HepG2 (cell line): ENCODE measurements around the gene ACACB. TPM values are rescaled to one million over a fixed set of nuclear protein-coding genes. Genes with fewer than 3 reads are reported as not detected.

Experiments used
- DNMT1 ChIP-seq: sonication (generic); formaldehyde crosslinking; IDR thresholded peaks from 2 replicates; pipeline ENCODE4 v1.5.1; 2020; ENCODE audit warnings: mild to moderate bottlenecking, missing genetic modification reagents
- EED ChIP-seq: sonication (generic); formaldehyde crosslinking; IDR thresholded peaks from 2 replicates; pipeline ENCODE4 v1.5.0; 2020; ENCODE audit warnings: mild to moderate bottlenecking, missing genetic modification reagents
- HHEX ChIP-seq: IDR thresholded peaks from 2 replicates; pipeline ENCODE4 v1.6.1; 2016; ENCODE audit warnings: control low read depth
- HNF4A ChIP-seq: sonication (generic); formaldehyde crosslinking; IDR thresholded peaks from 2 replicates; pipeline ENCODE4 v1.4.0; 2020; ENCODE audit warnings: missing genetic modification reagents
- KDM2A ChIP-seq: sonication (generic); formaldehyde crosslinking; IDR thresholded peaks from 2 replicates; pipeline ENCODE4 v1.4.0; 2020; ENCODE audit warnings: low read depth, missing genetic modification reagents, borderline replicate concordance
- LCORL ChIP-seq, 2 experiments: fragments of 450-650 bp in 1 of 2; sonication (generic) in 1 of 2; formaldehyde crosslinking in 1 of 2; IDR thresholded peaks; 2 replicates each; pipeline versions ENCODE4 v1.5.0 to v1.6.1; 2017 to 2020; ENCODE audit warnings: antibody characterized with exemption in 1 of 2, missing genetic modification reagents in 1 of 2
- NFE2L1 ChIP-seq: sonication (generic); formaldehyde crosslinking; IDR thresholded peaks from 2 replicates; pipeline ENCODE4 v1.4.0; 2020; ENCODE audit warnings: missing genetic modification reagents, mild to moderate bottlenecking, borderline replicate concordance
- NR2C2 ChIP-seq: sonication (generic); formaldehyde crosslinking; IDR thresholded peaks from 2 replicates; pipeline ENCODE4 v1.4.0; 2020; ENCODE audit warnings: missing genetic modification reagents, mild to moderate bottlenecking, moderate library complexity, borderline replicate concordance
- PITX1 ChIP-seq: sonication (generic); formaldehyde crosslinking; IDR thresholded peaks from 2 replicates; pipeline ENCODE4 v1.5.1; 2020; ENCODE audit warnings: mild to moderate bottlenecking, missing genetic modification reagents
- POLR2AphosphoS2 ChIP-seq: IDR thresholded peaks from 2 replicates; pipeline ENCODE4 v1.6.1; 2011; ENCODE audit warnings: low read depth, low read length, improper control_type of control experiment
- RCOR2 ChIP-seq: IDR thresholded peaks from 2 replicates; pipeline ENCODE4 v1.6.1; 2016; ENCODE audit warnings: missing biosample characterization, missing genetic modification reagents
- STAG1 ChIP-seq: sonication (generic); formaldehyde crosslinking; IDR thresholded peaks from 2 replicates; pipeline ENCODE4 v1.4.0; 2020; ENCODE audit warnings: missing genetic modification reagents
- ZMAT3 ChIP-seq: sonication (generic); formaldehyde crosslinking; conservative IDR thresholded peaks from 2 replicates; pipeline ENCODE4 v1.7.0; 2021; ENCODE audit warnings: missing genetic modification reagents
- ZMYM4 ChIP-seq: sonication (generic); formaldehyde crosslinking; IDR thresholded peaks from 2 replicates; pipeline ENCODE4 v1.8.1; 2023; ENCODE audit warnings: mild to moderate bottlenecking, missing genetic modification reagents
- ZNF33B ChIP-seq: sonication (generic); formaldehyde crosslinking; IDR thresholded peaks from 2 replicates; pipeline ENCODE4 v1.5.1; 2020; ENCODE audit warnings: mild to moderate bottlenecking, missing genetic modification reagents
- ZNF577 ChIP-seq: sonication (generic); formaldehyde crosslinking; IDR thresholded peaks from 2 replicates; pipeline ENCODE4 v1.4.0; 2020; ENCODE audit warnings: mild to moderate bottlenecking, low read depth, missing genetic modification reagents, borderline replicate concordance
- ZNF619 ChIP-seq: sonication (generic); formaldehyde crosslinking; IDR thresholded peaks from 2 replicates; pipeline ENCODE4 v1.4.0; 2020; ENCODE audit warnings: mild to moderate bottlenecking, missing genetic modification reagents
- polyA plus RNA-seq, 8 experiments: library from polyadenylated mRNA; depleted of rRNA in 3 of 8; stranded (reverse) in 7 of 8; unstranded in 1 of 8; fragments of >200 nt; fragmentation: Illumina TruSeq in 4 of 8; extraction: Trizol in 4 of 8; gene quantifications; 2 replicates each; pipeline versions ENCODE4 v1.2.1 to v1.2.3, GENCODE V29; 2011 to 2016; ENCODE audit warnings: low read depth in 4 of 8, missing spikeins in 1 of 8, mixed read lengths in 1 of 8; ENCODE audit not compliant: insufficient read depth in 1 of 8
- total RNA-seq, 5 experiments: library from RNA; depleted of rRNA; stranded (reverse); fragments of >200 nt; fragmentation: Illumina TruSeq; extraction: Trizol; gene quantifications; 2 replicates each; pipeline ENCODE4 v1.2.3, GENCODE V29; 2016; ENCODE audit warnings: low read depth in 1 of 5
- TF ChIP-seq, protein P1 (sequence below), 2 experiments: IDR thresholded peaks; 2 replicates each; pipeline ENCODE4 v1.6.1; 2011 to 2012; ENCODE audit warnings: low read length in 2 of 2, borderline replicate concordance in 1 of 2, low read depth in 1 of 2, mild to moderate bottlenecking in 1 of 2, moderate library complexity in 1 of 2
- TF ChIP-seq, protein P2 (sequence below): sonication (generic); formaldehyde crosslinking; IDR thresholded peaks from 2 replicates; pipeline ENCODE4 v1.4.0; 2020; ENCODE audit warnings: missing genetic modification reagents
- TF ChIP-seq, protein P3 (sequence below), 2 experiments: fragments of 450-650 bp in 1 of 2; sonication (generic) in 1 of 2; formaldehyde crosslinking; IDR thresholded peaks; 2 replicates each; pipeline versions ENCODE4 v1.5.0 to v1.8.0; 2020 to 2022; ENCODE audit warnings: mild to moderate bottlenecking in 1 of 2, missing genetic modification reagents in 1 of 2
- TF ChIP-seq, protein P4 (sequence below): sonication (generic); formaldehyde crosslinking; IDR thresholded peaks from 2 replicates; pipeline ENCODE4 v1.8.0; 2022; ENCODE audit warnings: mild to moderate bottlenecking, missing genetic modification reagents; ENCODE audit not compliant: insufficient replicate concordance

Gene ACACB
- total and polyA plus RNA-seq, 2 of the 13 experiments (the other 11 are each of a cell fraction or from before 2014, with no cell fraction given): 6.2 to 8.6 TPM

DNA sequence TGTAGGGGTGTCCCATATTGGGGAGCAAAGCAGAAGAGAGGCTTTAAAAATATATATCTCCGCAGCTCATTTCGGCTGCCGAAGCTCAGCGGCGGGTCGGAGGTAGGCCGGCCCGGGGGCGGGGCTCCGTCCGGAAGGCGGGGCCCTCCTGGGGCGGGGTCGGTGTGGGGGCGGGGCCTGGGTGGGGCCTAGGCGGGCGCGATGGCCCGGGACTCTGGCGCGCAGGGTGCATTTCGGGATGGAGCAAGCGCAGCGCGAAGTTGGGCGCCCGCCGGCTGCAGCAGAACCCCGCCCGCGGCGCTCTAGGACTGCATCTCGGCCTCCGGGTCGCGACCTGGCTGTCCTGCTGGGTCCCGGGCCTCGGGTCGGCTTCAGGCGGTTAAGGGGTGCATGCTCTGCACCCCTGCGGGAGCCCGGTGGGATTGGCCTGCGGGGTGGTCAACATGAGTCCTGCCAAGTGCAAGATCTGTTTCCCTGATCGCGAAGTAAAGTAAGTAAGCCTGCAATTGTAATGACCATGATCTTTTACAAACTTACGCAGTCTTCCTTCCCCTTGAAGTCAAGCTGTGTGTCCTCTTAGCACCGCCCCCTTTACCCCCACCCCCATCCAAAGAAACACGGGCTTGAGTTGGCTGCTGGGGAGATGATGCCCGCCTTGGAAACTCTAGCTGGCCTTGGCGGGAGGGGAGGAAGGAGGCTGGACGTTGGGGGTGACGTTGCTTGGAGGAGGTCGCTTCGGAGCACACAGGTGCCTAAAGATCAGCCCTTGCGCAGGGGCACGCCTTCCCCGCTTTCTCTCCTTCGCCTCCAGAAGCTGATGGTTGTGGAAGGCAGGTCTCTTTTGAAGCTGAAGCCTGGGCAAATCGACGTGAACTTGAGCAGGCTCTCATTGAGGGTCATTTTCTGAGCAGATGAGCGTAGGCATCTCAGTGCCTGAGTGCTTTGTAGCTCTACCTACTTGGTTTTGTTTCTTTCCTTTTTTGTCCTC lies 38.4 kb downstream of the ACACB start (continued):
- no peak for TF ChIP-seq EED (CRISPR knock-in tag)
- TF ChIP-seq STAG1 (CRISPR knock-in tag): peak; percentile 22; the same call in 1 of the 2 replicates
- TF ChIP-seq, protein P1, sequence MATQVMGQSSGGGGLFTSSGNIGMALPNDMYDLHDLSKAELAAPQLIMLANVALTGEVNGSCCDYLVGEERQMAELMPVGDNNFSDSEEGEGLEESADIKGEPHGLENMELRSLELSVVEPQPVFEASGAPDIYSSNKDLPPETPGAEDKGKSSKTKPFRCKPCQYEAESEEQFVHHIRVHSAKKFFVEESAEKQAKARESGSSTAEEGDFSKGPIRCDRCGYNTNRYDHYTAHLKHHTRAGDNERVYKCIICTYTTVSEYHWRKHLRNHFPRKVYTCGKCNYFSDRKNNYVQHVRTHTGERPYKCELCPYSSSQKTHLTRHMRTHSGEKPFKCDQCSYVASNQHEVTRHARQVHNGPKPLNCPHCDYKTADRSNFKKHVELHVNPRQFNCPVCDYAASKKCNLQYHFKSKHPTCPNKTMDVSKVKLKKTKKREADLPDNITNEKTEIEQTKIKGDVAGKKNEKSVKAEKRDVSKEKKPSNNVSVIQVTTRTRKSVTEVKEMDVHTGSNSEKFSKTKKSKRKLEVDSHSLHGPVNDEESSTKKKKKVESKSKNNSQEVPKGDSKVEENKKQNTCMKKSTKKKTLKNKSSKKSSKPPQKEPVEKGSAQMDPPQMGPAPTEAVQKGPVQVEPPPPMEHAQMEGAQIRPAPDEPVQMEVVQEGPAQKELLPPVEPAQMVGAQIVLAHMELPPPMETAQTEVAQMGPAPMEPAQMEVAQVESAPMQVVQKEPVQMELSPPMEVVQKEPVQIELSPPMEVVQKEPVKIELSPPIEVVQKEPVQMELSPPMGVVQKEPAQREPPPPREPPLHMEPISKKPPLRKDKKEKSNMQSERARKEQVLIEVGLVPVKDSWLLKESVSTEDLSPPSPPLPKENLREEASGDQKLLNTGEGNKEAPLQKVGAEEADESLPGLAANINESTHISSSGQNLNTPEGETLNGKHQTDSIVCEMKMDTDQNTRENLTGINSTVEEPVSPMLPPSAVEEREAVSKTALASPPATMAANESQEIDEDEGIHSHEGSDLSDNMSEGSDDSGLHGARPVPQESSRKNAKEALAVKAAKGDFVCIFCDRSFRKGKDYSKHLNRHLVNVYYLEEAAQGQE (IDR thresholded peaks at IDR 0.05; ENCODE audit: borderline replicate concordance in 1 of 2, low read depth in 1 of 2, low read length in 2 of 2): no peak
- TF ChIP-seq KDM2A (CRISPR knock-in tag): 0 out of 2 replicates have a peak, but pooled peaks have one; percentile 23
- TF ChIP-seq LCORL (IDR thresholded peaks at IDR 0.05): no peak
- peak; percentile 30; the same call in 1 of the 2 replicates for TF ChIP-seq LCORL (CRISPR knock-in tag; IDR thresholded peaks at IDR 0.05)
- TF ChIP-seq PITX1 (CRISPR knock-in tag): no peak
- no peak for TF ChIP-seq ZNF619 (CRISPR knock-in tag)
- no peak for TF ChIP-seq ZNF577 (CRISPR knock-in tag)
- no peak for TF ChIP-seq HHEX (CRISPR knock-in tag)
- TF ChIP-seq ZMYM4: peak; percentile 22; the same call in 1 of the 2 replicates
- no peak for TF ChIP-seq RCOR2 (CRISPR knock-in tag)
- TF ChIP-seq ZMAT3 (CRISPR knock-in tag): no peak
- TF ChIP-seq, protein P2, sequence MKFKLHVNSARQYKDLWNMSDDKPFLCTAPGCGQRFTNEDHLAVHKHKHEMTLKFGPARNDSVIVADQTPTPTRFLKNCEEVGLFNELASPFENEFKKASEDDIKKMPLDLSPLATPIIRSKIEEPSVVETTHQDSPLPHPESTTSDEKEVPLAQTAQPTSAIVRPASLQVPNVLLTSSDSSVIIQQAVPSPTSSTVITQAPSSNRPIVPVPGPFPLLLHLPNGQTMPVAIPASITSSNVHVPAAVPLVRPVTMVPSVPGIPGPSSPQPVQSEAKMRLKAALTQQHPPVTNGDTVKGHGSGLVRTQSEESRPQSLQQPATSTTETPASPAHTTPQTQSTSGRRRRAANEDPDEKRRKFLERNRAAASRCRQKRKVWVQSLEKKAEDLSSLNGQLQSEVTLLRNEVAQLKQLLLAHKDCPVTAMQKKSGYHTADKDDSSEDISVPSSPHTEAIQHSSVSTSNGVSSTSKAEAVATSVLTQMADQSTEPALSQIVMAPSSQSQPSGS: no peak
- TF ChIP-seq, protein P3, sequence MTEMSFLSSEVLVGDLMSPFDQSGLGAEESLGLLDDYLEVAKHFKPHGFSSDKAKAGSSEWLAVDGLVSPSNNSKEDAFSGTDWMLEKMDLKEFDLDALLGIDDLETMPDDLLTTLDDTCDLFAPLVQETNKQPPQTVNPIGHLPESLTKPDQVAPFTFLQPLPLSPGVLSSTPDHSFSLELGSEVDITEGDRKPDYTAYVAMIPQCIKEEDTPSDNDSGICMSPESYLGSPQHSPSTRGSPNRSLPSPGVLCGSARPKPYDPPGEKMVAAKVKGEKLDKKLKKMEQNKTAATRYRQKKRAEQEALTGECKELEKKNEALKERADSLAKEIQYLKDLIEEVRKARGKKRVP (CRISPR knock-in tag; IDR thresholded peaks at IDR 0.05): 0 out of 4 replicates have a peak, but pooled peaks of 1 of the 2 experiments have one; percentile 6
- TF ChIP-seq NR2C2 (CRISPR knock-in tag): no peak
- TF ChIP-seq POLR2AphosphoS2: no peak
- TF ChIP-seq DNMT1 (CRISPR knock-in tag): no peak
- TF ChIP-seq HNF4A (CRISPR knock-in tag): no peak
- TF ChIP-seq, protein P4, sequence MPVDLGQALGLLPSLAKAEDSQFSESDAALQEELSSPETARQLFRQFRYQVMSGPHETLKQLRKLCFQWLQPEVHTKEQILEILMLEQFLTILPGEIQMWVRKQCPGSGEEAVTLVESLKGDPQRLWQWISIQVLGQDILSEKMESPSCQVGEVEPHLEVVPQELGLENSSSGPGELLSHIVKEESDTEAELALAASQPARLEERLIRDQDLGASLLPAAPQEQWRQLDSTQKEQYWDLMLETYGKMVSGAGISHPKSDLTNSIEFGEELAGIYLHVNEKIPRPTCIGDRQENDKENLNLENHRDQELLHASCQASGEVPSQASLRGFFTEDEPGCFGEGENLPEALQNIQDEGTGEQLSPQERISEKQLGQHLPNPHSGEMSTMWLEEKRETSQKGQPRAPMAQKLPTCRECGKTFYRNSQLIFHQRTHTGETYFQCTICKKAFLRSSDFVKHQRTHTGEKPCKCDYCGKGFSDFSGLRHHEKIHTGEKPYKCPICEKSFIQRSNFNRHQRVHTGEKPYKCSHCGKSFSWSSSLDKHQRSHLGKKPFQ (CRISPR knock-in tag): no peak
- TF ChIP-seq ZNF33B (CRISPR knock-in tag): no peak
- TF ChIP-seq NFE2L1 (CRISPR knock-in tag): no peak
